Astrocyte of the hippocampus (primary cell): ENCODE data around the gene MRPS34.
"Not testable (repeated sequence)": the region's sequence is repeated elsewhere in the genome, so short reads cannot be mapped to it uniquely, and the experiment has no call there.

Experiments
- DNase-seq: peaks from one replicate; pipeline ENCODE4 v3.0.0; 2011; ENCODE audit warnings: low read depth, low spot score

MRPS34 gene

GRCh38 chr16:1772908-1773702, at the start of gene MRPS34:
TSS of gene MRPS34 (minus strand) at chr16:1773134. CDS start at chr16:1773119, 15 bp downstream.
- DNase-seq, result peak; percentile 94

GRCh38 chr16:1821861-1822611, 49.1 kb upstream of the MRPS34 start:
- DNase-seq, result no peak

- no peak for DNase-seq
These were observed 48.0 kb upstream of the MRPS34 start for GRCh38 chr16:1820946-1821290.

- DNase-seq, result no peak
These were observed 47.4 kb upstream of the MRPS34 start for GRCh38 chr16:1820096-1820945.

GRCh38 chr16:1819611-1820010, 46.7 kb upstream of the MRPS34 start:
- no peak for DNase-seq

GRCh38 chr16:1818873-1819525, 46.1 kb upstream of the MRPS34 start:
- no peak for DNase-seq

GRCh38 chr16:1818204-1818872, 45.4 kb upstream of the MRPS34 start:
- DNase-seq, result no peak

- no peak for DNase-seq
These were observed 44.8 kb upstream of the MRPS34 start for GRCh38 chr16:1817716-1818115.

- no peak for DNase-seq
These were observed 44.3 kb upstream of the MRPS34 start for GRCh38 chr16:1817276-1817589.

- no peak for DNase-seq
These were observed 43.7 kb upstream of the MRPS34 start for GRCh38 chr16:1816396-1817275.

- no peak for DNase-seq
These were observed 42.5 kb upstream of the MRPS34 start for GRCh38 chr16:1815461-1815860.

- peak; percentile 76 for DNase-seq
These were observed 39.8 kb upstream of the MRPS34 start for GRCh38 chr16:1812732-1813163.

GRCh38 chr16:1810536-1810935, 37.6 kb upstream of the MRPS34 start:
- DNase-seq, result no peak

- no peak for DNase-seq
These were observed 37.2 kb upstream of the MRPS34 start for GRCh38 chr16:1810106-1810505.

GRCh38 chr16:1809281-1809801, 36.4 kb upstream of the MRPS34 start:
- no peak for DNase-seq

- no peak for DNase-seq
These were observed 35.8 kb upstream of the MRPS34 start for GRCh38 chr16:1808691-1809090.

GRCh38 chr16:1807626-1808025, 34.7 kb upstream of the MRPS34 start:
- no peak for DNase-seq

- no peak for DNase-seq
These were observed 27.8 kb upstream of the MRPS34 start for GRCh38 chr16:1800701-1801100.

- not testable (repeated sequence) for DNase-seq
These were observed 26.3 kb upstream of the MRPS34 start for GRCh38 chr16:1799263-1799662.
